ENCODE results near the gene ZNF462.

DNA sequence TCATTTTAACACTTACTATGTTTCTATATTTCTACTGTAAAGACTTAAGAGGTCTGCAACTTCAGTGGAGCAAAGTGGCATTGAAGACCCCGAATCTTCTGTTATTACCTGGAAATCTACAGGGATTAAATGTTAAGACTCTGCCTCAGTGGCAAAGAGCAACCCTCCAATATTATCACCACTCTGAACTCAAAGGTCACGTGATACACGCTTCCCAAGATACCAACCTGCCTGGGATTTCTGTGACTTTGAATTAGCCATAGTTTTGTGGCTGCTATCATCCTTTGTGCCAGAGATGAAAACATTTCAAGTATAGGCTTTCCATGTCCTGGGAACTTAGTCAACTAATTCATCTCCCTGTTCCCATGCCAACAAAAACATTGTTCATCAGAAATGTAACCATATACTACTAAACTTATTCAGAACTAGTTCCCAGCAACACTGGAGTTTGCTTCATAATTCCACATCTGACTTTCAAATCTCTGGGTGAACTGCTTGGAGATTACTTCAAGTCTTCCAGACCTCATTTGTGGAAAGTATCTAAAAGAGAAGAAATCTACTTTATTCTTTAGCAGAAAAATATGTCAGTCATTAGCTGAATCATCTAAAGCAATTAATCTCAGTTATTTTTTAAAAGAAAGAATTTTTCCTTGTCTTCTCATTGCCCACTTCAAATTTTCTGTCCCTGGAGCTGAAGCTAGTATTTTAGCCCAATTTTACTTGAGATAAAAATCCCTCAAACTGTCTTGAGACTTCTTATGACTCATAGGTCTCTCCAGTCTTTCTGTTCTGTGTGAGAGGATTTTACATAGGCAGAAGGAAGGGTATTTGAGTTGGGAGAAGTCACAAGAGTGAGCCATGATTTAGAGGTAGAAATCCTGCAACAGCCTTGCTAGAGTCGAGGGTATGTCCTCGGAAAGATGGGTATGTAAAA, 83.0 kb downstream of the ZNF462 start:
- no peak for TF ChIP-seq EZH2phosphoT487 (IDR thresholded peaks at IDR 0.05; ENCODE audit: low read depth)
- TF ChIP-seq, protein P1, sequence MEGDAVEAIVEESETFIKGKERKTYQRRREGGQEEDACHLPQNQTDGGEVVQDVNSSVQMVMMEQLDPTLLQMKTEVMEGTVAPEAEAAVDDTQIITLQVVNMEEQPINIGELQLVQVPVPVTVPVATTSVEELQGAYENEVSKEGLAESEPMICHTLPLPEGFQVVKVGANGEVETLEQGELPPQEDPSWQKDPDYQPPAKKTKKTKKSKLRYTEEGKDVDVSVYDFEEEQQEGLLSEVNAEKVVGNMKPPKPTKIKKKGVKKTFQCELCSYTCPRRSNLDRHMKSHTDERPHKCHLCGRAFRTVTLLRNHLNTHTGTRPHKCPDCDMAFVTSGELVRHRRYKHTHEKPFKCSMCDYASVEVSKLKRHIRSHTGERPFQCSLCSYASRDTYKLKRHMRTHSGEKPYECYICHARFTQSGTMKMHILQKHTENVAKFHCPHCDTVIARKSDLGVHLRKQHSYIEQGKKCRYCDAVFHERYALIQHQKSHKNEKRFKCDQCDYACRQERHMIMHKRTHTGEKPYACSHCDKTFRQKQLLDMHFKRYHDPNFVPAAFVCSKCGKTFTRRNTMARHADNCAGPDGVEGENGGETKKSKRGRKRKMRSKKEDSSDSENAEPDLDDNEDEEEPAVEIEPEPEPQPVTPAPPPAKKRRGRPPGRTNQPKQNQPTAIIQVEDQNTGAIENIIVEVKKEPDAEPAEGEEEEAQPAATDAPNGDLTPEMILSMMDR (IDR thresholded peaks at IDR 0.05; ENCODE audit: low read depth, low read length), result no peak
